NOMO-1 (cell line): ENCODE results near the gene LAMA3.

Experiments
- DNase-seq, 2 experiments: peaks; one replicate each; lab custom pipeline; 2025; ENCODE audit not compliant: unreplicated experiment in 2 of 2; lab: John Stamatoyannopoulos, UW

Gene LAMA3

DNA sequence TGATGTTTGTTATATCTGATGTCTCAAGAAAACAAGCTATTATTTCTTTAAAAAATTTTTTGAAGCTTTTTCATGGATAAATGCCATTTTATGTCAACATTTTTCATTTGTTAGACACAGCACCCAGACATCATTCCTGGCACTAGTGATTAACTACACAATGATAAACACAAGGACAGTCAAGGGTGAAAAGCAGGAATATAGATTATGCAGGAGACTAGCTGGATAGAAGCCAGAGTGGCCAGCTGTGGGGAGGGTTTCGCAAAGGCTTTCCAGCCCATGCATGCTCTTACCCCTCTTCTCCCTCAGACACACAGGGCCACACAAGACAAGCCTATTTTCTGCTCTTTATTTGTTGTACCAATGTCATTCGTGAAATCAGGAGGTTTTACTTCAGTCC lies 198.2 kb downstream of the LAMA3 start:
- DNase-seq = no peak

DNA sequence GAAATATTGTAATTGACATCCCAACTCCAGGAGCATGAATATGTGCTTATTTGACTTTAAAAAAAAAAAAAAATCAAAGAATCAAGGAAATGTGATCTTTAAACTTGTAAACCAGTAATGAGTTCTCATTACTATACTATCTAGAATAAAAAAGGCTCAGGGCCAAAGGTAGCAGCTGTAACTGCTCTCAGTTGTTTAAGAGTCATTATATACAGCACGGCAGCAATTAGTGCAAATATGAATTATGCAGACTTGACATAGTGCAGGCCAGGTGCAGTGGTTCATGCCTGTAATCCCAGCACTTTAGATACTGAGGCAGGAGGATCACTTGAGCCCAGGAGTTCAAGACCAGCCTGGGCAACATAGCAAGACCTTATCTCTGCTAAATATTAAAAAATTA lies 199.6 kb downstream of the LAMA3 start:
- no peak for DNase-seq

DNA sequence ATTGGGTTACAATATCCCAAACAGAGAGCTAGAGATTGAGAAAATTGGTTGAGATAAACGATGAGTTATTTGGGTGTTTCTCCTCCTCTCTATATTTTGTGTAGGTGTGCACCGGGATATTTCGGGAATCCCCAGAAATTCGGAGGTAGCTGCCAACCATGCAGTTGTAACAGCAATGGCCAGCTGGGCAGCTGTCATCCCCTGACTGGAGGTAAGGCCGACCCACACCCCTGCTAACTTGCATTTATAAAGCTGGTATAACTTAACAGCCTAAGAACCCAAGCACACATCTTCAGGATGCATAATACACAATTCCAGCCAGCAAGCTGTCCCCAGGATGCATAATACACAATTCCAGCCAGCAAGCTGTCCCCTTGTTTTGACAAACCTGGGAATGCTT lies 200.7 kb downstream of the LAMA3 start:
- DNase-seq = no peak

DNA sequence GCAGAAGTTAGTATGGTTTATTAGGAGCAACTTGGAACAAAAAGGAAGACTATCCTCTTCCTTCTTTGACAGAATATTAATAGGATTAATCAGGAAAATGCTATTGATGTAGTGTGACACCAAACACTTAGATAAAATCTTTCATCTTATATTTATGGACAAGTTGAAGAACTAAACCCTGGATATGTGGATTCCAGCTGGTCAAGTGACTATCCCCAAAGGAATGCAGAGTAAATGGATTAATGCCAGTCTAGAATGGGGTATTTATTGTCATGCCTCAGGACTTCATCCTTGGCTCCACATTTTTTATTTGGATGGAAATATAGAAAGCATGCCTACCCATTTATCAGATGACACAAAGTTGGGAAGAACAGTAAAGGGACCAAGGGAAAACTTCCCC lies 201.3 kb downstream of the LAMA3 start:
- no peak for DNase-seq

DNA sequence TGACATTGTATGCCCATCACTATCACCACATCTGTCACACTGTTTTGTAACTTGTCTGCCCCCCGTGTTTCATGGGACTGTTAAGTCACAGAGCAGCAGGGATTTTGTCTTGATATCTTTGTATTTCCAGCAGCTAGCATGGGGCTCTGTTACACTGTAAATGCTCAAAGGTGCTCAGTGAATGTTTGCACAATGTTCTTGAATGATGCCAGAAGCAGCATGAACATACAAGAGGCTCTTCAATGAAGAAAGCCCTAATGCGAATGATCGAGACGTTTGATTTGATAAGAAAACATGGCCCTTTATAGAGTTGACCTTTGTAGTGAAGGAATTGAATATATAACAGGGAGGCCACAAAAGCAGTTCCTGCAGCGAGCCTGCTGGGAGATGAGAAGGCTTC lies 204.4 kb downstream of the LAMA3 start:
- DNase-seq = no peak

DNA sequence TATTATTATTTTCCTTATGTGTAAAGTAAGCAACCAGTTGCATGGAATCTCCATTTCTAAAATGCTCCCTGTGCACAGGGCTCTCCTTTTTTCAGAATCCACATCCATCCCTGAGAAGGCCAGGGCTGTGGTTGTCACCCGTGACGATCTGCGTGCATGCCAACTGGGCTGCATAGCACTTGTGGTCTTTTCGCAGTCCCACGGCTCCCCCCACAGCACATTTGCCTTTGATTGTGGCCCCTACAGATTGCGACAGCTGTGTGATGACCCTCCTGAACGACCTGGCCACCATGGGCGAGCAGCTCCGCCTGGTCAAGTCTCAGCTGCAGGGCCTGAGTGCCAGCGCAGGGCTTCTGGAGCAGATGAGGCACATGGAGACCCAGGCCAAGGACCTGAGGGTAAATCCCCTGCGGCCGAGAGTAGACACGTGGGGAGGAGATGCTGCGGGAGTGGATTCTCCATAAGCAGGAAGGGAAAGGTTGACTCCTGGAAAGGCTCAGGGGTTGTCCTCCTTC lies 205.5 kb downstream of the LAMA3 start:
- no peak for DNase-seq

DNA sequence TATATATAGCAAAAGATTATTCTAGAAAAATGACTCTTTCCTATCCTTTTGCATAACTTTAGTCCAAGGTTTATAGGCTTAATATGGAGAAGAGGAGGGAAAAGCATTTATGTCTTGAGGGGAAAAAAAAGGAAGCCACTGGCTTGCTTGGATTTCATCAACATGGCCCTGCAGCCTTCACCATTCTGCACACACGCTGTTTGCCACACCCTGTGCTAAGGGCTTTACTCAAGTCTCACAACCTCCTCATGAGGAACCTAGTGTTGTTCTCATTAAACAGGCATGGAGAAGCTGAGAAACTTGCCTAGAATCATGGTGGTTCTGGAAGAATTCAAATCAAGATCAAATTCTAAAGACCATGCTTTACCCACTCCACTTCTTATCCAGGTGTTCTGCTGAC lies 208.0 kb downstream of the LAMA3 start:
- DNase-seq = peak; percentile 12 to 15

DNA sequence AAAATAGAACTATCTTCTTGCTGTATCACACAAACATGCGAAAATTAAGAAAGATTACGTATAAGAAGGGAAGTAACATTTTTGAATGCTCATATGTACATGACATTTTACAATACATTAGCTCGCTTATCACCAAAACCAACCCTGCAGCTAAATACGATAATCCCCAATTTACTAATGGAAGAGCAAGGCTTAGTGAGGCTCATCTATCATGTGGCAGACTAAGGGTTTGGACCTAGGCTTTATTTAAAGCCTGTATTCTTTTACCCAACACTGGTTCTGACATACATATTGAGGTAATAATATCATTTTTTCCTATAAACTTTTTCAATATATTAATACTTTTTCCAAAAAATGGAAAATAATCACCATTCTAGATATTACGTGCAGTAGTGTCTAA lies 208.5 kb downstream of the LAMA3 start:
- no peak for DNase-seq

DNA sequence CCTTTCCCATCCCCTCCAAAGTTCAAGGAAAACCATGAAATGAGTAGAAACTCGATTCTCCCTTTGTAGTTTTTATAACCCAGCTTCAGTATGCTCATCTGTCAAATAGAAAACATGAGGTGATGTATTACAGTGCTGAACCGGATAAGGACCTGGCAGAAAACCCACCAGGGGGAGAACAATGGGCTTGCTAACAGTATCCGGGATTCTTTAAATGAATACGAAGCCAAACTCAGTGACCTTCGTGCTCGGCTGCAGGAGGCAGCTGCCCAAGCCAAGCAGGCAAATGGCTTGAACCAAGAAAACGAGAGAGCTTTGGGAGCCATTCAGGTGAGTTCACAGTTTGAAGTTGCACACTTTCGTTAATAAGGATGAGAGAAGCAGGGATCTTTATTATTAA lies 211.7 kb downstream of the LAMA3 start:
- no peak for DNase-seq

DNA sequence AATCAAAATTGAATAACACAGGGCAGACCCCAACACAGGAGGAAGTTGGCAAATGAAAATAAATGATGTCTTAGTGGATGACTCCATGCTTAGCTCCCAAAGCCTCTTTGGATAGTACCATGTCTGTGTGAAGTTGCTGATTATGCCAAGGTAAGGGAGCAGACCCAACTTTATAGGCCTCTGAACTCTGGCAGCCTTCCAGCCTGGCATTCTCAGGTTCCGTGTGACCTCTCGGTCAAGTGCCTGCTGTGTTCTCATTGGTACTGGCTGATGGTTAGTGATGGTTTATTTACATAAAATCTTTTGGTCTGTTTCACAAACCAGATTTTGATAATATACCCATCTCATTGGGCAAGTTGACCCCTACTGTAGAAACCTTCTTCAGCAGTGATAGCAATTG lies 213.1 kb downstream of the LAMA3 start:
- no peak for DNase-seq

DNA sequence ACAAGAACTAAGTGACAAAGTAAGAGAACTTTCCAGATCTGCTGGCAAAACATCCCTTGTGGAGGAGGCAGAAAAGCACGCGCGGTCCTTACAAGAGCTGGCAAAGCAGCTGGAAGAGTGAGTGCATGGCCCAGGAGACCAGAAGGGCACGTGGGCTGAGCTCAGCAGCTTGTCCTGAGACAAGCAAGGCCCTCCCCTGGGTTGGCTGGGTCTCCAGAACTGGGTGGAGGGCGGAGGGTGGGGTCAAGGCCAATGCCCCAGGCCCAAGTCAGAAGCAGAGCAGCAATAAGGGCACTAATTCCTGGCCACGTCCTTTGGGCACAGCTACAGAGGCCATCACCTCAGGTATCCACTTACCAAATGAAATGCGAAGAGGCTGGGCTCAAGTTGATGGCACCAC lies 214.7 kb downstream of the LAMA3 start:
- DNase-seq = no peak

DNA sequence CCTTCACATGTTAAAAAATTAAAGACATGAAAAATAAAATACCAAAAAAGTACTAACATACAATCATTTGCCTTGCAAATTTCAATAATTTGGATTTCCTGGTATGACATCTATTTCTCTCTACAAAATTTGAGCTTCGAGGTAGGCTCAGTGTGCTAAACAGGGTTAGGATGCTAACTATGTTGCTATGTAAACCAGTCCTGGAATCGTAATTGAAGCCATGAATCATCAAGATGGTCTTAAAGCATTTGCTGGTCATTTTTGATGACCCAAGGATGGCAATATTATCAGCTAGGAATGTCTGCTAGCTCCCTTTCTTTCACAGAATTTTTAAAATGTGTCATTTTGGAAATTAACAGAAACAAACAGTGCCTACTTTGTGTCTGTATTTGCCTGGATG lies 217.4 kb downstream of the LAMA3 start:
- DNase-seq = no peak

DNA sequence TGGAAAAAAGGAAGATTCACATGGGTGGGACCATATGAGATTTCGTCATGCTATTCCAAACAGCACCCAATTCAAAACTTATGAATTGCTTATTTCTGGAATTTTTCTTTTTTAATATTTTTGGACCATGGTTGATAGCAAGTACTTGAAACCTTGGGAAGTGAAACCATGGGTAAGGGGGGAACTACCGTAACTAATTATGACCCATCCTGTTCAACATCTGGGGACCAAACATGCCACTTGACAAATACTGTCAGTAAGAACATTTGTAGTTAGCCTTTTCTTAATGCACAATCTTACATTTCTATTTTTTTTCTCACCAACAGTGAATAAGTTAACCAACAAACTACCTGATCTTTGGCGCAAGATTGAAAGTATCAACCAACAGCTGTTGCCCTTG lies 219.6 kb downstream of the LAMA3 start:
- no peak for DNase-seq

DNA sequence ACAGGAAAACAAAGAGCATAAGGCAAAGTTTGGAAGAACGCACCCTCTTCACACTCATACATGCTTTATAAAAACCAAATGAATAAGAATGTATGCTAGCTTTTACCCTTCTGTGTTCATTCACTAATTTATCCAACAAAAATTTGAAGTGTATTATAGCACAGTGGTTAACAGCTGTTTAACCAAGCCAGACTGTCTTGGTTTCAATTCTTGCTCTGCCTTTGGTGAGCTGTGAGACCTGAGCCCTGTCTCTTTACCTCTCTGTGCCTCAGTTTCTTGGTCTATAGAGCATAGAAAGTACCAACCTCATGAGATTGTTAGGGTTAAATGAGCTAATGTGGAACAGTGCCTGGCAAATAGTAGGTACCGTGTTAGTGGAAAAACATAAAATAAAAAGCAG lies 220.8 kb downstream of the LAMA3 start:
- DNase-seq = no peak

DNA sequence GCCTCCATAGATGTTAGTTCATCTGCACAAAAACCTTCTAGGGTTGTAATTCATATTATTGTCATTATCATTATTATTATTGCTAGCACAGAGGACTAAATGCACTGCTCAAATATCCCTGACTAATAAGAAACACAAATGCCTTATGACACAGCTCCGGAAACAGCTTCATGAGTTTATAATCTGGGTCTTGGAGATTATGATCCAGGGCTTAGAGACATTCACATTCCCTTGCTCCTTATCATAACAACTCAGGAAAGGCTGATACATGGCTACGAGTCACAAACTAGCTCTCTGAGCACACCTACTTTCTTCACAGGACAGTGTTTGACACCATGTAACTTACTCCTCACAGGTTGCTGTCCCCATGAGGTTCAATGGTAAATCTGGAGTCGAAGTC lies 223.1 kb downstream of the LAMA3 start:
- no peak for DNase-seq

DNA sequence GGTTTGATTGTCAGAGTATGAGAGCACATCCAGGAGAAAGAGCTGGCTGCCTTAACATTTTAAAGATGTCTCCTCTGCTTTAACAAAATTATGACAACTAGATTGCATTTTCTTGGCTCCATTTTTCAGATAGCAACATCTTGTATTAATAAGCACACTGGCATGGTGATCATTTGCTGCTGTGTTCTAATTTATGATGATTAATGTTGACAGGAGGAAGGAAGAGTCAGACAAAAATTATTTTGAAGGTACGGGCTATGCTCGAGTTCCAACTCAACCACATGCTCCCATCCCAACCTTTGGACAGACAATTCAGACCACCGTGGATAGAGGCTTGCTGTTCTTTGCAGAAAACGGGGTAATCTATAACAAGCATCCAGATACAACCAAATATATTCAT lies 227.1 kb downstream of the LAMA3 start:
- no peak for DNase-seq

DNA sequence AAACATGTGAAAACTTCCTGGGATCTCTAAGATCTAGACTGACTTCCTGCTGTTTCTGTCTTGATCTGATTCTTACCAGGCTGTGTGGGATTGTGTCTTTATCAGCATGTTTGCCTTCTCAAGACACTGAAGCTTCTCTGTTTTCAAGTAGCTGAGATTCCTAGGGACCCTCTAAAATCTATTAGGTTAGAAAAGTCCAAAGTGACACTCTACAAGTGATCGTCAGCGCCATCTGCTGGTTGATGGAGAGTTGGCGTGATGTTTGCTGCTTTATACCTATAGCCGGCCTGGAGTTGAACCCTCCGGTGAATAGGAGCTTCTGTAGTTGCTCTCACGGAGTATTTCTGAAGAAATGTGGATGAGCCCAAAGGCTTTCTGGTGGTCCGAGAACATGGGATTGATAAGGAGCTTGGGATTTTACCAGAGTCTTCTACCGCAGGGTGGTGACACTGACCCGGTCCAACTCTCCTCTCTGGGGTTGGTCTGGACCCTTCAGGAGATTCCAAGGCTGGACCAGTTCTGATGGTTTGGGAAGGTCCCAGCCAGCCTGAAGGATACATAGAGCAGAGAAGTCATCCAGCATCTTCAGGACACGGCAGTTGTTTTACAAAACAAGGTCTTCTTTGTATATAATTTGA lies 229.3 kb downstream of the LAMA3 start:
- peak in 1 of 2 experiments; percentile 52 for DNase-seq

DNA sequence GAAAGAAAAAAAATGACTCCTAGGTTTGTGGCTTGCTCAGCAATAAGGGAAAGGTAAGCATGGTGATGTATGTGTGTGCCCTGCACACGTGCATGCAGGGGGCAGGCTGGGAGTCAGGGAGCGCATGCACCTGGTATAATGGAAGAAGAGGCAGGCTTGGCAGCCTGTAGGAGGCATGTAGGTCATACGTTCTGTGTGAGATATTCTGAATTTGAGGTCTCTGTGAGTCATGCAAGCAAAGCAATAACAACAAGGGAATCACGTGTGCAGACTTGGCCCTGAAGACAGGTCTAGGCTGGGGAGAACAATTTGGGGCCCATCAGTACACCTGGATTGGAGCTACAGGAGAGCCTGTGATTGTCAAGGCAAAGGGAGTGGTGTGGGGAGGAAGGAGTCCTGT lies 230.8 kb downstream of the LAMA3 start:
- DNase-seq = no peak

DNA sequence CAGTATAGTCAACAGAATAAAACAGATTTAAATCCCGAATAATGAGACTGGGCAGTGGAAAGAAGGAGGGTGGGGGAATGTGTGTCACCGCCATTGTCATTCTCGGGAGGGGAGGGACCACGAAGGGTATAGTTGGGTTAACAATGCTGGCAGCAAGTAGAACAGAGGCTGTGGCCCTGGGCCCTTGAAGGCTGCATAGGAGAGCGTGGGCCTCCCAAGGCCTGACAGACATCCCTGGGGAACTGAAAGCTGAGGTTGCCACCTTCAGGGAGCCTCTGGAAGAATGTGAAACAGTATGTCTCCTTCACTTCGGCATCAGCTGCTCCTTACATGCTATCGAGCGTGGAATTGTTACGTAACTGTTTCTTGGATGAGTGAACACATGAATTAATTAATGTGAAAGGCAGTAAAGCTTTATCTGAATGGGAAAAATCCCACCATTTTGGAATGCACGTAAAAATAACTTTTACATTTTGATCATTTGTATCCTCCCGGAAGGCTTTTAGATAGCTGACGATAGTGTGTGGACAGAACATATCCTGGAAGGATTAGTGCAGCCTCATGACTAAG lies 232.5 kb downstream of the LAMA3 start:
- no peak for DNase-seq

DNA sequence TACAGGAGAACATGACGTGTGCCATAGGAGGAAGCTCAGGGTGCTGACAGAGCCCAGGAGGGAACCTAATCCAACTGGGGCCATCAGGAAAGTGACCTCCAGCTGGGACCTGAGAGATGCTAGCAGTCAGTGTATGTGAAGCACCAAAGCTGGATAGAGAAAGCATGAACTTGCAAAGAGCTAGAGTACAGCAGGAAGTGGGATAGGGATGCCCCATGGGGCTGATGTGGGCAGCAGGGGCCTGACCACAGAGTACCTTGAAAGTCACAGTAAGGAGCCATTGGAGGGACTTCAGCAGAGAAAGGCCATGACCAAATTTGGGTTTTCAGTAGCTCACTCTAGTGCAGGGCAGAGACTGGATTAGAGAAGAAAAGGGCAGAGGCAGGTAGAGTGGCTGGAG lies 233.7 kb downstream of the LAMA3 start:
- no peak for DNase-seq

DNA sequence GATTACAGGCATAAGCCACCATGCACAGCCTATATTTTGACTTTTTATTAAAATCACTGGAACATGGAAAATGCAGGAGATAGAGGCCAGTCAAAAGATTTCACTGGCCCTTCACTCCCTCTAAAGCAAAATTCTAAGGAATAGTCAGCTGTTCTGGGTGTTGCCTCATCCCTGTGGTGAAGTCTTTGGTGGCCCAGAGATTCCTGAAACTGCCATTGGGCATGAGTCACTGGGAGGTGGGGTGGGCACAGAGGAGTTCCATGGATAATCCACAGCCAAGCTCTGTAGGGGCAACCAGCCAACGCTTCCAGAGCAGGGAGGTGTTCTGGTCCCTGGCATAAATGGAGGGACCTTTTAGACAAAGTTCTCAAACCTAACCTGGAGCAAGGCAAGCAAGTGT lies 235.6 kb downstream of the LAMA3 start:
- DNase-seq = no peak

DNA sequence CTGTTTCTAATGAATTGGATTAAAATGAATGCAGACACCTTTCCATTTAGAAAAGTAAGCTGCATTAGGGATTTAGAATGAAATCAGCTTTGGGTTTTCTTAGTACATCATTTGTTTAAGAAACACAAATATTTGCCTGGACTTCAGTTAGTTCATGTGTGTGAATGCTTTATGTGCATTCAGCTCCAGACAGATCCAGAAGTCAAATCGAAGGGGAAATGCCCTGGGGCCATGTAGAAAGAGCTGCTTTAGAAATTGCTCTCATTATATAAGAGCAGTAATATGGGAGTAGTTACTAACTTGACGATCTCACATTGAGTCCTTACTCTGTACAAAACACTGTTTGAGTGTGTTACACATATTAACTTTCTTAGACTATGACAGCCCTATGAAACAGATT lies 237.3 kb downstream of the LAMA3 start:
- DNase-seq = no peak
